ENCODE measurements around the gene NRXN3.

Gene NRXN3

GRCh38 chr14:79781882-79782281, 1611.7 kb downstream of the NRXN3 start:
- TF ChIP-seq CTCF (conservative IDR thresholded peaks at IDR 0.05; ENCODE audit: low read length): no peak
- no peak for DNase-seq (ENCODE audit: low read depth)
- no peak overlapping the region for H3K4me3 ChIP-seq (ENCODE audit: low read length)

- H3K4me3 ChIP-seq (ENCODE audit: low read length): no peak overlapping the region
- no peak for TF ChIP-seq CTCF (conservative IDR thresholded peaks at IDR 0.05; ENCODE audit: low read length)
- DNase-seq (ENCODE audit: low read depth): no peak
These were observed 1612.9 kb downstream of the NRXN3 start for GRCh38 chr14:79783041-79783440.

- no peak for DNase-seq (ENCODE audit: low read depth)
These were observed 1616.3 kb downstream of the NRXN3 start for GRCh38 chr14:79786522-79786921.

GRCh38 chr14:79788346-79788745, 1618.2 kb downstream of the NRXN3 start:
- DNase-seq (ENCODE audit: low read depth): no peak
- no peak overlapping the region for H3K4me3 ChIP-seq (ENCODE audit: low read length)
- TF ChIP-seq CTCF (conservative IDR thresholded peaks at IDR 0.05; ENCODE audit: low read length): no peak

More at GRCh38 chr14:79786522-79786921, 1616.3 kb downstream of the NRXN3 start:
- no peak for TF ChIP-seq CTCF (conservative IDR thresholded peaks at IDR 0.05; ENCODE audit: low read length)
- H3K4me3 ChIP-seq (ENCODE audit: low read length): no peak overlapping the region

GRCh38 chr14:79791055-79791732, 1621.0 kb downstream of the NRXN3 start:
- no peak overlapping the region for H3K4me3 ChIP-seq (ENCODE audit: low read length)
- no peak for TF ChIP-seq CTCF (conservative IDR thresholded peaks at IDR 0.05; ENCODE audit: low read length)
- DNase-seq (ENCODE audit: low read depth): no peak

- DNase-seq (ENCODE audit: low read depth): no peak
- H3K4me3 ChIP-seq (ENCODE audit: low read length): no peak overlapping the region
- no peak for TF ChIP-seq CTCF (conservative IDR thresholded peaks at IDR 0.05; ENCODE audit: low read length)
These were observed 1631.9 kb downstream of the NRXN3 start for GRCh38 chr14:79802093-79802492.

GRCh38 chr14:79805636-79806035, 1635.5 kb downstream of the NRXN3 start:
- no peak for TF ChIP-seq CTCF (conservative IDR thresholded peaks at IDR 0.05; ENCODE audit: low read length)
- no peak for DNase-seq (ENCODE audit: low read depth)
- H3K4me3 ChIP-seq (ENCODE audit: low read length): no peak overlapping the region
